Activated CD8-positive, alpha-beta T cell treated with anti-CD3 and anti-CD28 coated beads, Interleukin-2, amount 10 ng/mL, durations not matched to agents 7 days and 5 days (primary cell): ENCODE measurements around the gene DNAJC11. TPM values are rescaled to one million over a fixed set of nuclear protein-coding genes. Genes with fewer than 3 reads are reported as not detected.

Experiments used
- ATAC-seq: fragments of 150-1000 bp; cut with Tn5 transposase; one replicate; pipeline ENCODE4 v1.10.0; 2021; ENCODE audit warnings: moderate library complexity
- CTCF ChIA-PET: fragments of 350-600 bp; sonication (Branson Sonifier 250); formaldehyde crosslinking; loops from one replicate; lab custom pipeline; 2021; ENCODE audit warnings: antibody characterized with exemption; lab: Charles Lee
- POLR2A ChIA-PET: fragments of 350-600 bp; sonication (Branson Sonifier 250); formaldehyde crosslinking; loops from one replicate; lab custom pipeline; 2021; ENCODE audit warnings: antibody characterized with exemption; lab: Charles Lee
- DNase-seq: peaks from one replicate; pipeline ENCODE4 v3.0.0-alpha.2; 2020
- H3K27ac Mint-ChIP-seq: one replicate; pipeline ENCODE4 v1.8.0; 2021; ENCODE audit warnings: mild to moderate bottlenecking, mixed read lengths
- H3K27me3 Mint-ChIP-seq: one replicate; pipeline ENCODE4 v1.8.0; 2021; ENCODE audit warnings: low read depth, mixed read lengths
- H3K36me3 Mint-ChIP-seq: one replicate; pipeline ENCODE4 v1.8.0; 2021; ENCODE audit warnings: low read depth, mixed read lengths
- H3K4me1 Mint-ChIP-seq: one replicate; pipeline ENCODE4 v1.8.0; 2021; ENCODE audit warnings: low read depth, mixed read lengths
- H3K4me3 Mint-ChIP-seq: one replicate; pipeline ENCODE4 v1.8.0; 2021; ENCODE audit warnings: mild to moderate bottlenecking, mixed read lengths
- H3K9me3 Mint-ChIP-seq: one replicate; pipeline ENCODE4 v1.8.0; 2022; ENCODE audit warnings: mixed read lengths; ENCODE audit not compliant: insufficient read depth
- total RNA-seq, 2 experiments: library from RNA; stranded (reverse); gene quantifications; one replicate each; pipeline ENCODE4 v1.2.3, GENCODE V29; 2021

Gene DNAJC11
- total RNA-seq, 2 experiments from 2014 or later = 47.2 to 48.8 TPM

- DNase-seq (no peak), ATAC-seq (no peak)
- H3K27ac Mint-ChIP-seq = no peak overlapping the region
- POLR2A ChIA-PET = no interaction called here
- H3K9me3 Mint-ChIP-seq = no peaks in the 10 kb centered on the region
- H3K36me3 Mint-ChIP-seq = peaks cover 45% of the 10 kb centered on the region
- no peaks in the 10 kb centered on the region for H3K27me3 Mint-ChIP-seq
- CTCF ChIA-PET = interaction anchor here (3.1 kb wide), 1 partner anchor 13 kb away, joined by 9 read pairs; no protein-coding TSS in a partner anchor
- H3K4me3 Mint-ChIP-seq = no peak overlapping the region
- peaks cover 5% of the 10 kb centered on the region for H3K4me1 Mint-ChIP-seq
These were observed 68.8 kb downstream of the DNAJC11 start for GRCh38 chr1:6632588-6633514.

- H3K27ac Mint-ChIP-seq = no peak overlapping the region
- no peaks in the 10 kb centered on the region for H3K27me3 Mint-ChIP-seq
- DNase-seq (no peak), ATAC-seq (no peak)
- peaks cover 45% of the 10 kb centered on the region for H3K36me3 Mint-ChIP-seq
- H3K9me3 Mint-ChIP-seq = no peaks in the 10 kb centered on the region
- H3K4me3 Mint-ChIP-seq = no peak overlapping the region
- CTCF ChIA-PET = no interaction called here
- H3K4me1 Mint-ChIP-seq = peaks cover 22% of the 10 kb centered on the region
- POLR2A ChIA-PET = no interaction called here
These were observed 70.6 kb downstream of the DNAJC11 start for GRCh38 chr1:6631058-6631457.

- no peak for ATAC-seq
- peaks cover 40% of the 10 kb centered on the region for H3K36me3 Mint-ChIP-seq
- POLR2A ChIA-PET = interaction anchor here (1.0 kb wide), 1 partner anchor 138 kb away, joined by 3 read pairs; no protein-coding TSS in a partner anchor
These were observed 71.6 kb downstream of the DNAJC11 start for GRCh38 chr1:6630027-6630426.

GRCh38 chr1:6628971-6629479 is 72.6 kb downstream of the DNAJC11 start:
- Mint-ChIP-seq H3K4me3 (no peak overlapping the region), H3K9me3 (no peaks in the 10 kb centered on the region), H3K36me3 (peaks cover 40% of the 10 kb centered on the region), H3K4me1 (peaks cover 29% of the 10 kb centered on the region), H3K27ac (no peak overlapping the region), H3K27me3 (no peaks in the 10 kb centered on the region)
- ChIA-PET POLR2A (no interaction called here), CTCF (interaction anchor here (1.4 kb wide), 1 partner anchor 13 kb away, joined by 3 read pairs; no protein-coding TSS in a partner anchor)
- DNase-seq = no peak
- no peak for ATAC-seq

More at GRCh38 chr1:6630027-6630426, 71.6 kb downstream of the DNAJC11 start:
- Mint-ChIP-seq H3K9me3 (no peaks in the 10 kb centered on the region), H3K4me1 (peaks cover 23% of the 10 kb centered on the region), H3K4me3 (no peak overlapping the region), H3K27ac (no peak overlapping the region), H3K27me3 (no peaks in the 10 kb centered on the region)
- CTCF ChIA-PET = interaction anchor here (1.4 kb wide), 1 partner anchor 12 kb away, joined by 3 read pairs; no protein-coding TSS in a partner anchor
- DNase-seq = no peak

DNA sequence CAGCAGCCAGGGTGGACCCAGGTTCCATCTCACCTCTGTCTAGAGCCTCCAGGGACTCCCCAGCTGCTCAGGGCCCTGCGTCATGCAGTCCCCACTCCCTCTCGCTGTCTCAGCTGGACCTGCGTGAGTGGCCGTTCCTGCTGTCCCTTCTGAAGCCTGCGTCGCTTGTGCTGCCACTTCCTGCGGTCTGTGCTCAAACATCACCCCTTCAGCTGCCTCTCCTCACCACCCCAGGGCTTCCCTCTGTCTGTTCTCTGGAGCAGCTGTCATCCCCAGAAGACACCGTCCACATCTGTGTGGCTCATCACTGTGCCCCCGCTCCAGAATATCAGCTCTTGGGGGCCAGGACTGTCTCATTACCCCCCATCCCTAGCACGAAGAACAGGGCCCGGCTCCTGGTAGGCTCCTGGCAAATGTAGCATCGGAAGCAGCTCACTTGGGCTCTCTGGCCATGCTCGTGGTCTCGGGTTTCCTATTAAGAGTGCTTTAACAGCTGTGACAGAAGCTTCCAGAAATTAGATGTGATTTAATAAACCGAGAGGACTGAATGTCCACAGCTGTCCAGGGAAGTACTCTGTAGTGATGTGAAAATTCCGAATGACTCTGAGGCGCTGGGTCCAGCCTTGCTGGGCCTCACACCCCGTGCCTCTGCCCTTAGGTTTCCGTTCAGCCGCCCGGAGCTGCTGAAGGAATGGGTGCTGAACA is 73.6 kb downstream of the DNAJC11 start:
- POLR2A ChIA-PET = no interaction called here

GRCh38 chr1:6627031-6627430 is 74.6 kb downstream of the DNAJC11 start:
- POLR2A ChIA-PET = no interaction called here
- H3K9me3 Mint-ChIP-seq = no peaks in the 10 kb centered on the region
- DNase-seq (no peak), ATAC-seq (no peak)
- no peaks in the 10 kb centered on the region for H3K27me3 Mint-ChIP-seq
- CTCF ChIA-PET = interaction anchor here (1.9 kb wide), 1 partner anchor 20 kb away, joined by 5 read pairs; no protein-coding TSS in a partner anchor
- H3K36me3 Mint-ChIP-seq = peaks cover 42% of the 10 kb centered on the region
- H3K4me1 Mint-ChIP-seq = peaks cover 31% of the 10 kb centered on the region
- H3K27ac Mint-ChIP-seq = no peak overlapping the region
- H3K4me3 Mint-ChIP-seq = no peak overlapping the region

More for the DNA sequence above, 73.6 kb downstream of the DNAJC11 start:
- ATAC-seq (no peak), DNase-seq (no peak)
- CTCF ChIA-PET = interaction anchor here (0.6 to 1.9 kb wide), 3 partner anchors 9 to 74 kb away, joined by 3 to 5 read pairs (median 3); partner anchors contain the start of gene NOL9
- no peak overlapping the region for H3K4me3 Mint-ChIP-seq
- H3K36me3 Mint-ChIP-seq = peaks cover 40% of the 10 kb centered on the region
- no peaks in the 10 kb centered on the region for H3K9me3 Mint-ChIP-seq
- no peaks in the 10 kb centered on the region for H3K27me3 Mint-ChIP-seq
- peak overlapping the region; percentile 37 for H3K27ac Mint-ChIP-seq
- peaks cover 31% of the 10 kb centered on the region for H3K4me1 Mint-ChIP-seq

- no peaks in the 10 kb centered on the region for H3K27me3 Mint-ChIP-seq
- DNase-seq = no peak
- H3K4me3 Mint-ChIP-seq = peak overlapping the region; percentile 86
- no peaks in the 10 kb centered on the region for H3K9me3 Mint-ChIP-seq
- peaks cover 31% of the 10 kb centered on the region for H3K4me1 Mint-ChIP-seq
- ChIA-PET CTCF (interaction anchor here (0.9 kb wide), 1 partner anchor 12 kb away, joined by 3 read pairs; no protein-coding TSS in a partner anchor), POLR2A (no interaction called here)
- no peak for ATAC-seq
- peak overlapping the region; percentile 84 for H3K27ac Mint-ChIP-seq
- H3K36me3 Mint-ChIP-seq = peaks cover 46% of the 10 kb centered on the region
These were observed 75.9 kb downstream of the DNAJC11 start for GRCh38 chr1:6625584-6626149.

GRCh38 chr1:6624710-6625583 is 76.7 kb downstream of the DNAJC11 start, which contains the start of gene THAP3:
Gene THAP3, plus strand, starts transcription at chr1:6624868. Its CDS starts 351 bp downstream, at chr1:6625219.
- H3K4me1 Mint-ChIP-seq = peaks cover 31% of the 10 kb centered on the region
- no peaks in the 10 kb centered on the region for H3K27me3 Mint-ChIP-seq
- CTCF ChIA-PET = interaction anchor here (1.5 kb wide), 2 partner anchors 9 to 21 kb away, joined by 4 to 7 read pairs; no protein-coding TSS in a partner anchor
- no peaks in the 10 kb centered on the region for H3K9me3 Mint-ChIP-seq
- DNase-seq (peak; percentile 91), ATAC-seq (peak; percentile 98)
- POLR2A ChIA-PET = interaction anchor here (0.6 to 1.4 kb wide), 3 partner anchors 21 to 1337 kb away, joined by 3 read pairs; partner anchors contain the start of gene PARK7
- peak within 1 kb of the TSS; percentile 84 for H3K27ac Mint-ChIP-seq
- H3K36me3 Mint-ChIP-seq = peaks cover 47% of the 10 kb centered on the region
- peak within 1 kb of the TSS; percentile 86 for H3K4me3 Mint-ChIP-seq

GRCh38 chr1:6623269-6623965 is 78.2 kb downstream of the DNAJC11 start:
- Mint-ChIP-seq H3K4me1 (peaks cover 29% of the 10 kb centered on the region), H3K27me3 (no peaks in the 10 kb centered on the region), H3K36me3 (peaks cover 52% of the 10 kb centered on the region), H3K27ac (no peak overlapping the region), H3K9me3 (no peaks in the 10 kb centered on the region), H3K4me3 (no peak overlapping the region)
- CTCF ChIA-PET = interaction anchor here (0.9 to 1.5 kb wide), 5 partner anchors 8 to 78 kb away, joined by 3 to 7 read pairs (median 4); partner anchors contain the start of genes DNAJC11 and KLHL21
- POLR2A ChIA-PET = interaction anchor here (1.3 to 1.4 kb wide), 2 partner anchors 20 to 97 kb away, joined by 3 read pairs; no protein-coding TSS in a partner anchor
- no peak for ATAC-seq
- DNase-seq = no peak
